Neural cell (in vitro differentiated cells): ENCODE measurements around the gene ARRB1. TPM values are rescaled to one million over a fixed set of nuclear protein-coding genes. Genes with fewer than 3 reads are reported as not detected.

ENCODE experiments used
- H2AFZ ChIP-seq: fragments of 200-600, 300-800 bp; sonication (generic), shearing (Covaris generic); 2 replicates; pipeline ENCODE4 v1.6.0; 2014; ENCODE audit warnings: low read depth, mild to moderate bottlenecking, antibody characterized with exemption, low read length, moderate library complexity
- H3F3A ChIP-seq: fragments of 200-600 bp; shearing (Covaris generic); 2 replicates; pipeline ENCODE4 v1.6.1; 2016; ENCODE audit warnings: mild to moderate bottlenecking, moderate library complexity, mixed read lengths, antibody characterized with exemption, low read length; ENCODE audit not compliant: insufficient read depth, poor library complexity, severe bottlenecking
- H3K27ac ChIP-seq: fragments of 200-600, 300-800 bp; sonication (generic), shearing (Covaris generic); 2 replicates; pipeline ENCODE4 v1.5.1; 2014; ENCODE audit warnings: mild to moderate bottlenecking, low read length, moderate library complexity
- H3K27me3 ChIP-seq: fragments of 300-800, 200-600 bp; sonication (generic), shearing (Covaris generic); 2 replicates; pipeline ENCODE4 v1.6.0; 2014; ENCODE audit warnings: mild to moderate bottlenecking, low read depth, low read length, moderate library complexity; ENCODE audit not compliant: insufficient read depth
- H3K36me3 ChIP-seq: fragments of 300-800, 200-600 bp; sonication (generic), shearing (Covaris generic); 2 replicates; pipeline ENCODE4 v1.5.1; 2014; ENCODE audit warnings: mild to moderate bottlenecking, antibody characterized with exemption, low read length, moderate library complexity; ENCODE audit not compliant: insufficient read depth
- H3K4me2 ChIP-seq: fragments of 300-800, 200-600 bp; sonication (generic), shearing (Covaris generic); 2 replicates; pipeline ENCODE4 v1.6.0; 2014; ENCODE audit warnings: mild to moderate bottlenecking, low read length
- H3K4me3 ChIP-seq: fragments of 300-800, 200-600 bp; sonication (generic), shearing (Covaris generic); 2 replicates; pipeline ENCODE4 v1.5.1; 2014; ENCODE audit warnings: mild to moderate bottlenecking, low read length, moderate library complexity
- H3K79me2 ChIP-seq: fragments of 200-600 bp; shearing (Covaris generic); replicated peaks from 2 replicates; pipeline ENCODE4 v1.6.0; 2014; ENCODE audit warnings: mild to moderate bottlenecking, low read length, moderate library complexity; ENCODE audit not compliant: insufficient read depth
- H3K9ac ChIP-seq: fragments of 300-800, 200-600 bp; sonication (generic), shearing (Covaris generic); 2 replicates; pipeline ENCODE4 v1.6.1; 2016; ENCODE audit warnings: mild to moderate bottlenecking, low read length, mixed read lengths
- H3K9me2 ChIP-seq: fragments of 200-600 bp; shearing (Covaris generic); 2 replicates; pipeline ENCODE4 v1.6.1; 2016; ENCODE audit warnings: mild to moderate bottlenecking, low read length, mixed read lengths; ENCODE audit not compliant: insufficient read depth
- H3K9me3 ChIP-seq: fragments of 200-600, 300-800 bp; sonication (generic), shearing (Covaris generic); 2 replicates; pipeline ENCODE4 v1.6.1; 2016; ENCODE audit warnings: mild to moderate bottlenecking, mixed run types, low read length, moderate library complexity, mixed read lengths
- H4K20me1 ChIP-seq: fragments of 200-600 bp; shearing (Covaris generic); 2 replicates; pipeline ENCODE4 v1.6.1; 2016; ENCODE audit warnings: mild to moderate bottlenecking, mixed run types; ENCODE audit not compliant: insufficient read depth
- EP300 ChIP-seq: fragments of 450-650 bp; conservative IDR thresholded peaks from 2 replicates; pipeline ENCODE4 v1.6.1; 2014; ENCODE audit warnings: antibody characterized with exemption, mild to moderate bottlenecking, moderate library complexity; ENCODE audit not compliant: poor library complexity, severe bottlenecking
- EZH2 ChIP-seq: fragments of 200-600, 300-800 bp; shearing (Covaris generic), sonication (generic); IDR thresholded peaks from 2 replicates; pipeline ENCODE4 v1.6.1; 2014; ENCODE audit warnings: antibody characterized with exemption, low read length, borderline replicate concordance, mild to moderate bottlenecking; ENCODE audit not compliant: insufficient read depth, poor library complexity, severe bottlenecking
- MXI1 ChIP-seq: fragments of 450-650 bp; conservative IDR thresholded peaks from 2 replicates; pipeline ENCODE4 v1.6.1; 2014; ENCODE audit warnings: antibody characterized with exemption, mild to moderate bottlenecking; ENCODE audit not compliant: poor library complexity, severe bottlenecking
- POLR2AphosphoS5 ChIP-seq: IDR thresholded peaks from 2 replicates; pipeline ENCODE4 v1.6.1; 2012
- RAD21 ChIP-seq: fragments of 450-650 bp; conservative IDR thresholded peaks from 2 replicates; pipeline ENCODE4 v1.6.1; 2014; ENCODE audit warnings: antibody characterized with exemption, mild to moderate bottlenecking, moderate library complexity
- SMC3 ChIP-seq: fragments of 450-650 bp; conservative IDR thresholded peaks from 2 replicates; pipeline ENCODE4 v1.6.1; 2014; ENCODE audit warnings: antibody characterized with exemption, mild to moderate bottlenecking, moderate library complexity; ENCODE audit not compliant: poor library complexity
- TAF1 ChIP-seq: IDR thresholded peaks from 2 replicates; pipeline ENCODE4 v1.6.1; 2012; ENCODE audit warnings: low read depth
- polyA plus RNA-seq: library from polyadenylated mRNA; depleted of rRNA; stranded (reverse); fragments of >200 nt; gene quantifications from 2 replicates; pipeline ENCODE4 v1.2.3, GENCODE V29; 2014
- TF ChIP-seq, protein P1 (sequence below): fragments of 450-650 bp; IDR thresholded peaks from 2 replicates; pipeline ENCODE4 v1.5.1; 2014; ENCODE audit warnings: antibody characterized with exemption, mild to moderate bottlenecking, moderate library complexity; ENCODE audit not compliant: poor library complexity, severe bottlenecking
- TF ChIP-seq, protein P2 (sequence below): IDR thresholded peaks from 2 replicates; pipeline ENCODE4 v1.6.1; 2012; ENCODE audit warnings: borderline replicate concordance

ARRB1 gene
- polyA plus RNA-seq, 1 donor from 2014 or later, result 5.7 TPM

GRCh38 chr11:75303544-75304224, 47.8 kb downstream of the ARRB1 start:
- Histone ChIP-seq H3K4me3 (no peak overlapping the region), H3K9me3 (no peaks in the 10 kb centered on the region), H3K9me2 (no peaks in the 10 kb centered on the region), H3K27me3 (no peaks in the 10 kb centered on the region), H3F3A (no peaks in the 10 kb centered on the region), H3K9ac (no peak overlapping the region), H3K79me2 (no peaks in the 10 kb centered on the region), H3K27ac (no peak overlapping the region), H2AFZ (no peak overlapping the region), H3K4me2 (no peak overlapping the region), H4K20me1 (no peaks in the 10 kb centered on the region), H3K36me3 (no peaks in the 10 kb centered on the region)
- TF ChIP-seq EZH2 (no peak), EP300 (no peak), MXI1 (no peak), TAF1 (no peak), SMC3 (no peak), RAD21 (no peak), POLR2AphosphoS5 (no peak)
- TF ChIP-seq, protein P1, sequence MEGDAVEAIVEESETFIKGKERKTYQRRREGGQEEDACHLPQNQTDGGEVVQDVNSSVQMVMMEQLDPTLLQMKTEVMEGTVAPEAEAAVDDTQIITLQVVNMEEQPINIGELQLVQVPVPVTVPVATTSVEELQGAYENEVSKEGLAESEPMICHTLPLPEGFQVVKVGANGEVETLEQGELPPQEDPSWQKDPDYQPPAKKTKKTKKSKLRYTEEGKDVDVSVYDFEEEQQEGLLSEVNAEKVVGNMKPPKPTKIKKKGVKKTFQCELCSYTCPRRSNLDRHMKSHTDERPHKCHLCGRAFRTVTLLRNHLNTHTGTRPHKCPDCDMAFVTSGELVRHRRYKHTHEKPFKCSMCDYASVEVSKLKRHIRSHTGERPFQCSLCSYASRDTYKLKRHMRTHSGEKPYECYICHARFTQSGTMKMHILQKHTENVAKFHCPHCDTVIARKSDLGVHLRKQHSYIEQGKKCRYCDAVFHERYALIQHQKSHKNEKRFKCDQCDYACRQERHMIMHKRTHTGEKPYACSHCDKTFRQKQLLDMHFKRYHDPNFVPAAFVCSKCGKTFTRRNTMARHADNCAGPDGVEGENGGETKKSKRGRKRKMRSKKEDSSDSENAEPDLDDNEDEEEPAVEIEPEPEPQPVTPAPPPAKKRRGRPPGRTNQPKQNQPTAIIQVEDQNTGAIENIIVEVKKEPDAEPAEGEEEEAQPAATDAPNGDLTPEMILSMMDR, result no peak
- TF ChIP-seq, protein P2, sequence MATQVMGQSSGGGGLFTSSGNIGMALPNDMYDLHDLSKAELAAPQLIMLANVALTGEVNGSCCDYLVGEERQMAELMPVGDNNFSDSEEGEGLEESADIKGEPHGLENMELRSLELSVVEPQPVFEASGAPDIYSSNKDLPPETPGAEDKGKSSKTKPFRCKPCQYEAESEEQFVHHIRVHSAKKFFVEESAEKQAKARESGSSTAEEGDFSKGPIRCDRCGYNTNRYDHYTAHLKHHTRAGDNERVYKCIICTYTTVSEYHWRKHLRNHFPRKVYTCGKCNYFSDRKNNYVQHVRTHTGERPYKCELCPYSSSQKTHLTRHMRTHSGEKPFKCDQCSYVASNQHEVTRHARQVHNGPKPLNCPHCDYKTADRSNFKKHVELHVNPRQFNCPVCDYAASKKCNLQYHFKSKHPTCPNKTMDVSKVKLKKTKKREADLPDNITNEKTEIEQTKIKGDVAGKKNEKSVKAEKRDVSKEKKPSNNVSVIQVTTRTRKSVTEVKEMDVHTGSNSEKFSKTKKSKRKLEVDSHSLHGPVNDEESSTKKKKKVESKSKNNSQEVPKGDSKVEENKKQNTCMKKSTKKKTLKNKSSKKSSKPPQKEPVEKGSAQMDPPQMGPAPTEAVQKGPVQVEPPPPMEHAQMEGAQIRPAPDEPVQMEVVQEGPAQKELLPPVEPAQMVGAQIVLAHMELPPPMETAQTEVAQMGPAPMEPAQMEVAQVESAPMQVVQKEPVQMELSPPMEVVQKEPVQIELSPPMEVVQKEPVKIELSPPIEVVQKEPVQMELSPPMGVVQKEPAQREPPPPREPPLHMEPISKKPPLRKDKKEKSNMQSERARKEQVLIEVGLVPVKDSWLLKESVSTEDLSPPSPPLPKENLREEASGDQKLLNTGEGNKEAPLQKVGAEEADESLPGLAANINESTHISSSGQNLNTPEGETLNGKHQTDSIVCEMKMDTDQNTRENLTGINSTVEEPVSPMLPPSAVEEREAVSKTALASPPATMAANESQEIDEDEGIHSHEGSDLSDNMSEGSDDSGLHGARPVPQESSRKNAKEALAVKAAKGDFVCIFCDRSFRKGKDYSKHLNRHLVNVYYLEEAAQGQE, result no peak

GRCh38 chr11:75302371-75302770, 49.1 kb downstream of the ARRB1 start:
- H3K4me3 ChIP-seq, result no peak overlapping the region
- H3K9ac ChIP-seq, result no peak overlapping the region
- H3K9me2 ChIP-seq, result no peaks in the 10 kb centered on the region
- H3K4me2 ChIP-seq, result no peak overlapping the region
- no peaks in the 10 kb centered on the region for H3F3A ChIP-seq
- no peaks in the 10 kb centered on the region for H4K20me1 ChIP-seq
- H2AFZ ChIP-seq, result no peak overlapping the region
- TF ChIP-seq, protein P2, result no peak
- no peaks in the 10 kb centered on the region for H3K36me3 ChIP-seq
- H3K27ac ChIP-seq, result no peak overlapping the region
- no peaks in the 10 kb centered on the region for H3K27me3 ChIP-seq
- no peaks in the 10 kb centered on the region for H3K79me2 ChIP-seq
- H3K9me3 ChIP-seq, result no peaks in the 10 kb centered on the region
